Loucy (cell line): ENCODE results near the gene SP3.

Source experiments
- H2AFZ ChIP-seq: fragments of 200-600 bp; sonication (generic); 2 replicates; pipeline ENCODE4 v1.6.0; 2016; ENCODE audit warnings: antibody characterized with exemption, mild to moderate bottlenecking, low read length, moderate library complexity
- H3F3A ChIP-seq: fragments of 200-600 bp; 2 replicates; pipeline ENCODE4 v1.6.0; 2016; ENCODE audit warnings: antibody characterized with exemption, low read depth, mild to moderate bottlenecking
- H3K27me3 ChIP-seq: fragments of 200-600 bp; sonication (generic); 2 replicates; pipeline ENCODE4 v1.6.1; 2014; ENCODE audit warnings: low read length, mild to moderate bottlenecking; ENCODE audit not compliant: insufficient read depth, poor library complexity, severe bottlenecking
- H3K36me3 ChIP-seq: fragments of 200-600 bp; sonication (generic); 2 replicates; pipeline ENCODE4 v1.6.1; 2016; ENCODE audit warnings: low read length; ENCODE audit not compliant: insufficient read depth
- H3K4me1 ChIP-seq: fragments of 200-600 bp; sonication (generic); 2 replicates; pipeline ENCODE4 v1.5.1; 2014; ENCODE audit warnings: low read length, mild to moderate bottlenecking; ENCODE audit not compliant: insufficient read depth, poor library complexity, severe bottlenecking
- H3K4me2 ChIP-seq: fragments of 200-600 bp; sonication (generic); 2 replicates; pipeline ENCODE4 v1.6.0; 2014; ENCODE audit warnings: antibody characterized with exemption, low read length, low read depth, mild to moderate bottlenecking; ENCODE audit not compliant: poor library complexity, severe bottlenecking
- H3K4me3 ChIP-seq: fragments of 200-600 bp; sonication (generic); 2 replicates; pipeline ENCODE4 v1.5.1; 2014; ENCODE audit warnings: low read length, mild to moderate bottlenecking, mixed read lengths; ENCODE audit not compliant: poor library complexity, severe bottlenecking
- H3K79me2 ChIP-seq: fragments of 200-600 bp; sonication (generic); 2 replicates; pipeline ENCODE4 v1.6.1; 2014; ENCODE audit warnings: low read length; ENCODE audit not compliant: insufficient read depth
- H3K9ac ChIP-seq: fragments of 200-600 bp; sonication (generic); 2 replicates; pipeline ENCODE4 v1.6.0; 2014; ENCODE audit warnings: mild to moderate bottlenecking, low read depth, low read length, moderate library complexity; ENCODE audit not compliant: poor library complexity, severe bottlenecking
- H3K9me2 ChIP-seq: fragments of 200-600 bp; sonication (generic); replicated peaks from 2 replicates; pipeline ENCODE4 v1.6.1; 2016; ENCODE audit warnings: low read depth, low read length, mixed read lengths
- H3K9me3 ChIP-seq: fragments of 200-600 bp; sonication (generic); 2 replicates; pipeline ENCODE4 v1.6.1; 2014; ENCODE audit warnings: mild to moderate bottlenecking, antibody characterized with exemption, low read length, low read depth; ENCODE audit not compliant: insufficient read depth
- H4K20me1 ChIP-seq: fragments of 200-600 bp; sonication (generic); 2 replicates; pipeline ENCODE4 v1.6.0; 2014; ENCODE audit warnings: antibody characterized with exemption, low read length, mild to moderate bottlenecking; ENCODE audit not compliant: insufficient read depth, poor library complexity, severe bottlenecking
- EZH2phosphoT487 ChIP-seq: fragments of 200-600 bp; IDR thresholded peaks from 2 replicates; pipeline ENCODE4 v1.6.1; 2018; ENCODE audit warnings: antibody characterized with exemption, mild to moderate bottlenecking, moderate library complexity, borderline replicate concordance
- TF ChIP-seq, protein P1 (sequence below): fragments of 200-600 bp; sonication (generic); conservative IDR thresholded peaks from 2 replicates; pipeline ENCODE4 v1.5.1; 2014; ENCODE audit warnings: mild to moderate bottlenecking, antibody characterized with exemption, low read length

Gene SP3

DNA sequence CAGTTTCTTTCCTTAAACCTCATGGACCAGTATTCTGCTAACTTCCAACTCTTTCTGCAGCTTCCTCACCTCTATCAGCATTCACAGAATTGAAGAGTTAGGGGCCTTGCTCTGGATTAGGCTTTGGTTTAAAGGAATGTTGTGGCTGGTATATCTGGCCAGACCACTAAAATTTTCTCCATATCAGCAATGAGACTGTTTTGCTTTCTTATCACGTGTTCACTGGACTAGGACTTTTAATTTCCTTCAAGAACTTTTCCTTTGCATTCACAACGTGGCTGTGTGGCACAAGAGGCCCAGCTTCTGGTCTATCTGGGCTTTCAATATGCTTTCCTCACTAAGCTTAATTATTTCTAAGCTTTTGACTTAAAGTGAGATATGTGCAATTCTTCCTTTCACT, 33.4 kb downstream of the SP3 start:
- Histone ChIP-seq H3K9me2 (no peaks in the 10 kb centered on the region), H3F3A (no peaks in the 10 kb centered on the region), H3K27me3 (no peaks in the 10 kb centered on the region), H3K4me3 (no peak overlapping the region), H4K20me1 (peaks cover 93% of the 10 kb centered on the region), H3K79me2 (peaks cover 99% of the 10 kb centered on the region), H3K4me1 (peaks cover 10% of the 10 kb centered on the region), H3K9ac (no peak overlapping the region), H3K4me2 (no peak overlapping the region), H2AFZ (no peak overlapping the region), H3K9me3 (no peaks in the 10 kb centered on the region), H3K36me3 (peaks cover 48% of the 10 kb centered on the region)
- TF ChIP-seq EZH2phosphoT487, result no peak
- TF ChIP-seq, protein P1, sequence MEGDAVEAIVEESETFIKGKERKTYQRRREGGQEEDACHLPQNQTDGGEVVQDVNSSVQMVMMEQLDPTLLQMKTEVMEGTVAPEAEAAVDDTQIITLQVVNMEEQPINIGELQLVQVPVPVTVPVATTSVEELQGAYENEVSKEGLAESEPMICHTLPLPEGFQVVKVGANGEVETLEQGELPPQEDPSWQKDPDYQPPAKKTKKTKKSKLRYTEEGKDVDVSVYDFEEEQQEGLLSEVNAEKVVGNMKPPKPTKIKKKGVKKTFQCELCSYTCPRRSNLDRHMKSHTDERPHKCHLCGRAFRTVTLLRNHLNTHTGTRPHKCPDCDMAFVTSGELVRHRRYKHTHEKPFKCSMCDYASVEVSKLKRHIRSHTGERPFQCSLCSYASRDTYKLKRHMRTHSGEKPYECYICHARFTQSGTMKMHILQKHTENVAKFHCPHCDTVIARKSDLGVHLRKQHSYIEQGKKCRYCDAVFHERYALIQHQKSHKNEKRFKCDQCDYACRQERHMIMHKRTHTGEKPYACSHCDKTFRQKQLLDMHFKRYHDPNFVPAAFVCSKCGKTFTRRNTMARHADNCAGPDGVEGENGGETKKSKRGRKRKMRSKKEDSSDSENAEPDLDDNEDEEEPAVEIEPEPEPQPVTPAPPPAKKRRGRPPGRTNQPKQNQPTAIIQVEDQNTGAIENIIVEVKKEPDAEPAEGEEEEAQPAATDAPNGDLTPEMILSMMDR, result no peak

DNA sequence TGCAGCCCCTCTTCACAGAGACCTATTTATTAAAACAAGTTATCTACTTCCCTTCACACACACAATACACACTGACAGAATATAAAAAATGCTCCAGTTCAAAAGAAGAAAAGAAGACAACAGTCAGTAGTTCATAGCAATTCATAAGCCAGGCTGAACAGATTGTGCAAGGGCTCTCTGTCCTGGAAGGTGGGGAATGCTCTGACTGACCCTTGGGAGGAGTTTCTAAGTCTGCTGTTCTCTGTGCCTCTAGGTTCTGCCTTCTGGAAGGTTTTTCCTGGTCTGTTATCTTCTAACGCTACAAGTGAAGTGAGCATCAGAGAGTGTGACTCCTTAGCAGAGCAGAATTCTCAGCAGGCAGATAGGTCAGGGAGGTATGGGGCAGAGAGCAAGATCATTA, 35.7 kb downstream of the SP3 start:
- TF ChIP-seq, protein P1, result no peak
- no peak for TF ChIP-seq EZH2phosphoT487
- H3K4me1 ChIP-seq, result no peaks in the 10 kb centered on the region
- H3F3A ChIP-seq, result no peaks in the 10 kb centered on the region
- H3K79me2 ChIP-seq, result peaks cover 99% of the 10 kb centered on the region
- peaks cover 40% of the 10 kb centered on the region for H3K36me3 ChIP-seq
- H3K9me2 ChIP-seq, result no peaks in the 10 kb centered on the region
- H3K9ac ChIP-seq, result no peak overlapping the region
- H4K20me1 ChIP-seq, result peaks cover 93% of the 10 kb centered on the region
- H3K27me3 ChIP-seq, result no peaks in the 10 kb centered on the region
- no peak overlapping the region for H3K4me2 ChIP-seq
- H3K4me3 ChIP-seq, result no peak overlapping the region
- no peaks in the 10 kb centered on the region for H3K9me3 ChIP-seq
- no peak overlapping the region for H2AFZ ChIP-seq

DNA sequence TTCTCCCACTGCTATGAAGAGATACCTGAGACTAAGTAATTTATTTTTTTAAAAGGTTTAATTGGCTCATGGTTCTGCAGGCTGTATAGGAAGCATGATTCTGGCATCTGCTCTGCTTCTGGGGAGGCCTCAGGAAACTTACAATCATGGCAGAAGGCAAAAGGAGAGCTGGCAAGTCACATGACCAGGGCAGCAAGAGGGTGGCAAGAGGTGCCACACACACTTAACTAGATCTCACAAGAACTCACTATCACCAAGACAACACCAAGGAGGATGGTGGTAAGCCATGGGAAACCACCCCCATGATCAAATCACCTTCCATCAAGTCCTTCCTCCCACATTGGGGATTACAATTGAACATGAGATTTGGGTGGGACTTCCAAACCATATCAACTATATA, 38.3 kb downstream of the SP3 start:
- Histone ChIP-seq H4K20me1 (peaks cover 93% of the 10 kb centered on the region), H3K4me3 (no peak overlapping the region), H3K4me2 (no peak overlapping the region), H3K9me3 (no peaks in the 10 kb centered on the region), H3K4me1 (no peaks in the 10 kb centered on the region), H3K79me2 (peaks cover 100% of the 10 kb centered on the region), H3F3A (no peaks in the 10 kb centered on the region), H3K9me2 (no peaks in the 10 kb centered on the region), H3K27me3 (no peaks in the 10 kb centered on the region), H2AFZ (no peak overlapping the region), H3K36me3 (peaks cover 28% of the 10 kb centered on the region), H3K9ac (no peak overlapping the region)
- TF ChIP-seq, protein P1, result no peak
- no peak for TF ChIP-seq EZH2phosphoT487
